Measurements from ENCODE around the gene PRKAA1. TPM values are rescaled to one million over a fixed set of nuclear protein-coding genes. Genes with fewer than 3 reads are reported as not detected.
A peak's percentile ranks its signal among the peaks of the same experiment; 100 is the strongest.
"Not testable (repeated sequence)": the region's sequence is repeated elsewhere in the genome, so short reads cannot be mapped to it uniquely, and the experiment has no call there.

The PRKAA1 gene
- total RNA-seq, 1 donor from 2014 or later, result 30.5 TPM

DNA sequence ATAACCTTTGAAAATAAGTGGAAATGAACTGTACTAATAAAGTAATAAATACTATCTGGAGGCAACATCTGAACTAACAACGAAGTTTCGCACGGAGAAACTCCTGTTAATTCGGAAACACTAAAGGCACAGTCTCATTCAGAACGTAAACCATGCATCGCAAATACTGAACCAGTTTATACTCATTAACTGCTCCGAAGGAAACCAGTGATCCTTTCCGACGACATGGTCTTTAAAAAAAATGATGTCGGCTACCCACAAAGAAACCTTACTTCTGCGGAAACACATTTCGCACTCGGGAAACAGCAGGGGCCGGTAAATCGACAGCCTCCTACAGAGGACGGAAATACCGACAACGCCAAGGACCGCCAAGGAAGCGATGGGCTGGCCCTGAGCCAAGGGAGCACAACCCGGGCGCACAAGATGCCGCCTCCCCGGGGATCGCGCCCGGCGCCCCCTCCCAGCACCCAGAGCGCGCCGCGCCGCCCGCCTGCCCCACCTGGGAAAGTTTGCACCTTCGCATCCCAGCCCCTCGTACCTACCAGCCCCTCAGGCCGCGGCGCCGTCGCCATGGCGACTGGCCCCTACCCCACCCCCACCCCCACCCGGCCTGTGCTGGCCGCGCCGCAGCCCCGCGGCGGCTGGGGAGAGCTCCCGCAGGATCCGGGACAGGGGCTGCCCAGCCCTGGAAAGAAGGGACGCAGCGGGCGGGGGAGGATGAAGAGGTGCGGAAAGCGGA lies 732 bp downstream of the PRKAA1 start:
- H3K4me3 ChIP-seq (ENCODE audit: low read depth, low read length), result peak overlapping the region; percentile 94
- no peak for DNase-seq (ENCODE audit: low read depth)
- TF ChIP-seq, protein P1, sequence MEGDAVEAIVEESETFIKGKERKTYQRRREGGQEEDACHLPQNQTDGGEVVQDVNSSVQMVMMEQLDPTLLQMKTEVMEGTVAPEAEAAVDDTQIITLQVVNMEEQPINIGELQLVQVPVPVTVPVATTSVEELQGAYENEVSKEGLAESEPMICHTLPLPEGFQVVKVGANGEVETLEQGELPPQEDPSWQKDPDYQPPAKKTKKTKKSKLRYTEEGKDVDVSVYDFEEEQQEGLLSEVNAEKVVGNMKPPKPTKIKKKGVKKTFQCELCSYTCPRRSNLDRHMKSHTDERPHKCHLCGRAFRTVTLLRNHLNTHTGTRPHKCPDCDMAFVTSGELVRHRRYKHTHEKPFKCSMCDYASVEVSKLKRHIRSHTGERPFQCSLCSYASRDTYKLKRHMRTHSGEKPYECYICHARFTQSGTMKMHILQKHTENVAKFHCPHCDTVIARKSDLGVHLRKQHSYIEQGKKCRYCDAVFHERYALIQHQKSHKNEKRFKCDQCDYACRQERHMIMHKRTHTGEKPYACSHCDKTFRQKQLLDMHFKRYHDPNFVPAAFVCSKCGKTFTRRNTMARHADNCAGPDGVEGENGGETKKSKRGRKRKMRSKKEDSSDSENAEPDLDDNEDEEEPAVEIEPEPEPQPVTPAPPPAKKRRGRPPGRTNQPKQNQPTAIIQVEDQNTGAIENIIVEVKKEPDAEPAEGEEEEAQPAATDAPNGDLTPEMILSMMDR (conservative IDR thresholded peaks at IDR 0.05; ENCODE audit: low read depth, low read length), result no peak

DNA sequence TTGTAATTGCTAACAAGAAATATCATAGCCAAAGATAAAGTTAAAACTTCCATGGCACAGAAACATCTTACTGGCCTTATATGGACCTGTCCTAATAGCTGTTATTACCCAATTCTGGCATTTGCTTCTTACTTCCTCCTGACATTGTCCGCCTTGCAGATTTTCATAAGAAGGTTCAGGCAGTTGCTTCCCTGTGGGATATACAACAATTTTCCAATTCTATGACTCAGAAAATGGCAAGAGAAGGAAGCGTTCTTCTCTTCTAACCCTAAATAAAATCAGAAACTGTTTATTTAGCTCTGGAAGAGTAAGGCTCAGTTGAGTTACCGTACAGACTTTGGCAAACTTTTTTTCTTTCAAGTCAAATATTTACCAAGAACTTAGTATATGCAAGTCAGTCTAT lies 1.7 kb downstream of the PRKAA1 start:
- peak overlapping the region; percentile 94 for H3K4me3 ChIP-seq (ENCODE audit: low read depth, low read length)
- DNase-seq (ENCODE audit: low read depth), result no peak
- TF ChIP-seq, protein P1 (conservative IDR thresholded peaks at IDR 0.05; ENCODE audit: low read depth, low read length), result no peak

DNA sequence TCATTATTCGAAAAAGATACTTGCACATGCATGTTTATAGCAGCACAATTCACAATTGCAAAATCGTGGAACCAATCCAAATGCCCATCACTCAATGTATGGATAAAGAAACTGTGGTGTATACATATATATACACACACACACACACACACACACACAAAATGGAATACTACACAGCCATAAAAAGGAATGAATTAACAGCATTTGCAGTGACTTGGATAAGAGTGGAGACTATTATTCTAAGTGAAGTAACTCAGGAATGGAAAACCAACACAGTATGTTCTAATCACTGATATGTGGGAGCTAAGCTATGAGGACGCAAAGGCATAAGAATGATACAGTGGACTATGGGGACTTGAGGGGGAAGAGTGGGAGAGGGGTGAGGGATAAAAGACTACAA lies 3.3 kb downstream of the PRKAA1 start:
- DNase-seq (ENCODE audit: low read depth); H3K4me3 ChIP-seq (ENCODE audit: low read depth, low read length): not testable (repeated sequence)

DNA sequence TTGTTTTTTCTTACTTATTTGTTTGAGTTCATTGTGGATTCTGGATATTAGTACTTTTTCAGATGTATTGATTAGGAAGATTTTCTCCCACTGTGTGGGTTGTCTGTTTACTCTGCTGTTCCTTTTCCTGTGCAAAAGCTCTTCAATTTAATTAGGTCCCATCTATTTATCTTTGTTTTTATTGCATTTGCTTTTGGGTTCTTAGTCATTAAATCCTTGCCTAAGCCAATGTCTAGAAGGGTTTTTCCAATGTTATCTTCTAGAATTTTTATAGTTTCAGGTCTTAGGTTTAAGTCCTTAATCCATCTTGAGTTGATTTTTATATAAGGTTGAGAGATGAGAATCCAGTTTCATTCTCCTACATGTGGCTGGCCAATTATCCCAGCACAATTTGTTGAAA lies 3.8 kb downstream of the PRKAA1 start:
- not testable (repeated sequence) for DNase-seq (ENCODE audit: low read depth); H3K4me3 ChIP-seq (ENCODE audit: low read depth, low read length)

DNA sequence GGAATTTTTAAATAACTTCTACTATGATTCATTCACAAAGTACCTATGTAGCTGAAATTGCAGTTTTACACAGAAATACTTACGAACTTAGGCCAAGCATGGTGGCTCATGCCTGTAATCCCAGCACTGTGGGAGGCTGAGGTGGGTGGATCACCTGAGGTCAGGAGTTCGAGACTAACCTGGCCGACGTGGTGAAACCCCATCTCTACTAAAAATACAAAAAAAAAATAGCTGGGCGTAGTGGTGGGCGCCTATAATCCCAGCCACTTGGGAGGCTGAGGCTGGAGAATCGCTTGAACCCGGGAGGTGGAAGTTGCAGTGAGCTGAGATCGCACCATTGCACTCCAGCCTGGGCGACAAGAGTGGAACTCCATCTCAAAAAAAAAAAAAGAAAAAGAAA lies 5.5 kb downstream of the PRKAA1 start:
- H3K4me3 ChIP-seq (ENCODE audit: low read depth, low read length); DNase-seq (ENCODE audit: low read depth): not testable (repeated sequence)

DNA sequence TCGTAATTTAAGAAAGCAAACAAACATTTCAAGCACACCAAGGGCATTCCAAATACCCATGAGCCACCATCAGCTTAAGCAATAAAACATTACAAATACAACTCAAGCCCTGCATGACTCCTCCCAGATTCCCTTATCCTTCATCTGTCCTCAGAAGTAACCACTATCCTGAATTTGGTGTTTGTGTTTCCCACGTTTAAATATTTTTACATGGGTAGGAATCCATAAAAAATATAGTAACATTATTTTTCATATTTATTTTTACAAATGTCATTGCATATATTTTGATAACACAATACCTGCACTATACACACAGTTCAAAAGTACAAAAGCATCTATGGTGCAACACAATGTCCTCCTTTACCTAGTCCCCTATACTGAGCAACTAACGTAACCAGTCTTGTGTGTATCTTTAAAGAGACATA lies 6.4 kb downstream of the PRKAA1 start:
- DNase-seq (ENCODE audit: low read depth), result no peak
- TF ChIP-seq, protein P1 (conservative IDR thresholded peaks at IDR 0.05; ENCODE audit: low read depth, low read length), result no peak
- no peak overlapping the region for H3K4me3 ChIP-seq (ENCODE audit: low read depth, low read length)

DNA sequence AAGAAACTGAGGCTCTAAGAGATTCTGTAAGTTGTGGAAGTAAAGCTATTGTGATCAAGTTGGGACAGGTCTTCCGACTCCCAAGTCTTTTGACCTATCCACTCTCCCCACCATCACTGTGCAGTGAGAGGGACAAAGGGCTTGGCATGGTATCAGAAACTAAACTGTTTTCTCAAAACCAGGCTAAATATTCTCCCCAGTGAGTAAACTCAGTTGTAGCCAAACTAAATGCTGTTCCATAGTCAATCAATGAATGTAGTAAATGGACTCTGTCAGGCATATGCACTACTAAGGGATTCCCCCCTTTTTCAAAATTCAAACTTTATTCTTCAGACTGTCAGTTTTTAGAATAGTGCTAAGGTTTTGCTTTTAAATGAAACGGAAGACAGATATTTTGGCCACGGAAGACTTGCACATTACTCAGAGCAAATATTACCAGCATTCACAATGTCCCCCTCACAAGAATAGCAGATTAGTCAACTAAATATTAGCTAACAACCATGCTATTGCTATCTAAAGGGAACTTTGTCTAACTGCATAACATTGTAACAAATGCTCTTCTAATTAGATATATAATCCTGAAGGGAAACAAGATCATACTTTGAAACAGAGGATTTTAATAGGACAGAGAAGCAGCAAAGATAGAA lies 7.1 kb downstream of the PRKAA1 start:
- DNase-seq (ENCODE audit: low read depth), result no peak
- H3K4me3 ChIP-seq (ENCODE audit: low read depth, low read length), result no peak overlapping the region
- TF ChIP-seq, protein P1 (conservative IDR thresholded peaks at IDR 0.05; ENCODE audit: low read depth, low read length), result no peak

DNA sequence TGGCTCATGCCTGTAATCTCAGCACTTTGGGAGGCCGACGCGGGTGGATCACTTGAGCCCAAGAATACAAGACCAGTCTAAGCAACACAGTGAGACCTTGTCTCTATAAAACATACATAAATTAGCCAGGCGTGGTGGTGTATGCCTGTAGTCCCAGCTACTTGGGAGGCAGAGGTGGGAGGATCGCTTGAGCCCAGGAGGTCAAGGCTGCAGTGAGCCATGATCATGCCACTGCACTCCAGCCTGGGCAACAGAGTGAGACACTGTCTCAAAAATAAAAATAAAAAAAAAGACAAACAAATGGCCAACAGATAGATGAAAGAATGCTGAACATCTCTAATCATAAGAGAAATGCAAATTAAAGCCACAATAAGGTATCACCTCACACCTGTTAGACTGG lies 9.2 kb downstream of the PRKAA1 start:
- not testable (repeated sequence) for H3K4me3 ChIP-seq (ENCODE audit: low read depth, low read length); DNase-seq (ENCODE audit: low read depth)

DNA sequence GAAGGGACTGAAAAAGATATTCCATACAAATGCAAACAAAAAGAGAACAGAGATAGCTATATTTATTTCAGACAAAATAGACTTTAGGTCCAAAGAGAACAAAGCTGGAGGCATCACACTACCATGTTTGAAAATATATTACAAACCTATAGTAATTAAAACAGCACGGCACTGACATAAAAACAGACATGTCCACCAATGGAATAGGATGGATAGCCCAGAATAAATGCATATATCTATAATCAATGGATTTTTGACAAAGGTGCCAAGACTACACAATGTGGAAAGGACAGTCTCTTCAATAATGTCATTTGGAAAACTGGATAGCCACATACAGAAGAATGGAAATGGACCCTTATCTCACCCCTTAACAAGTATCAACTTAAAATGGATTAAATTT lies 10.2 kb downstream of the PRKAA1 start:
- TF ChIP-seq, protein P1 (conservative IDR thresholded peaks at IDR 0.05; ENCODE audit: low read depth, low read length), result no peak
- no peak for DNase-seq (ENCODE audit: low read depth)

DNA sequence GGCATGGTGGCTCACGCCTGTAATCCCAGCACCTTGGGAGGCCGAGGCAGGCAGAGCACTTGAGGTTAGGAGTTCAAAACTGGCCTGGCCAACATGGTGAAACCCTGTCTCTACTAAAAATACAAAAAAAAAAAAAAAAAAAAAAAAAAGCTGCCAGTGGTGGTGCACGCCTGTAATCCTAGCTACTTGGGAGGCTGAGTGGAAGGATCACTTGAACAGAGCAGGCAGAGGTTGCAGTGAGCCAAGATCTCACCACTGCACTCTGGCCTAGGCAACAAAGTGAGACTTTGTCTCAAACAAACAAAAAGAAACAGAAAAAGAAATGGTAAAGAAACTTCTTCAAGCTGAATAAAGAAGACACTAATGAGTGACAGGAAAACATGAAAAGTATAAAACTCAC lies 11.5 kb downstream of the PRKAA1 start:
- H3K4me3 ChIP-seq (ENCODE audit: low read depth, low read length); DNase-seq (ENCODE audit: low read depth): not testable (repeated sequence)

More for the DNA sequence above, 10.2 kb downstream of the PRKAA1 start:
- no peak overlapping the region for H3K4me3 ChIP-seq (ENCODE audit: low read depth, low read length)

All from epithelial cell of proximal tubule (primary cell).